ENCODE data around the gene ICAM2.
"Not testable (repeated sequence)": the region's sequence is repeated elsewhere in the genome, so short reads cannot be mapped to it uniquely, and the experiment has no call there.

ICAM2 gene

GRCh38 chr17:64045176-64045575, 24.7 kb upstream of the ICAM2 start:
- DNase-seq (ENCODE audit: low read depth in 2 of 3, low spot score in 2 of 3): no peak

DNA sequence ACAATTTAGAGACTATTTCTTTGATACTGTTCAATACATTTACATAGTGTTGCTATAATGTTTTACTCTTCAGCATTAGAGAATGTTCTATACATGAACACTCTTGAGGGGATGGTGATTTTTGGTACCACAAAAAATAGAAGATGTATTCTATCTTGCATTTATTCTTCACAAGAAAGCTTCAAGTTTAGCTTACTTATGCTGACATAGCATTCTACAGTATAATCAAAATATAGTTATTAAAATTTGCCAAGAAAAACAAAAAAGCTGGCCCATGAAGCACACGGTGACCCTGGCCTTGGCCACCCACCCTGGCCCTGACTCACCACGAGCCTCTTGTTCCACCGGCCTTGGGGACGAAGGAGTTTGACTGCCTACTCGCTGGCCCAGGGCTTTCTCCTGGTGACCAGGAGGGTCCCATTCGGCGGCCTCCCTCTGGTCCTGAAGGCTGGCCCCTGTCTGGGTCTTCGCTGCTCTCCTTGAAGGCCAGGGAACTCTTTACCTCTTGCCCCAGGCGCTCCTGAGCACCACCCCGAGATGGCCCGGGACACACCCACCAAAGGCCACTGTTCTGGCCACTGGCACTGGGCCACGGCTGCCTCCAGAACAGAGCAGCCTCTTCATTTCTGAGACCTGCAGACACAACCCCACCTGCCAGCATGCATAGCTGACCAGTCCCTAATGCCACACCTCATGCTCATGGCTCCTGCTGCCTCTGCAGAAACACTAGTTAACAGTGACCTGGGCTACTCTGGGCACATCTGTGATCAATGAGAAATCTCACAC, 22.5 kb upstream of the ICAM2 start:
- no peak for DNase-seq (ENCODE audit: low read depth in 2 of 3, low spot score in 2 of 3)

DNA sequence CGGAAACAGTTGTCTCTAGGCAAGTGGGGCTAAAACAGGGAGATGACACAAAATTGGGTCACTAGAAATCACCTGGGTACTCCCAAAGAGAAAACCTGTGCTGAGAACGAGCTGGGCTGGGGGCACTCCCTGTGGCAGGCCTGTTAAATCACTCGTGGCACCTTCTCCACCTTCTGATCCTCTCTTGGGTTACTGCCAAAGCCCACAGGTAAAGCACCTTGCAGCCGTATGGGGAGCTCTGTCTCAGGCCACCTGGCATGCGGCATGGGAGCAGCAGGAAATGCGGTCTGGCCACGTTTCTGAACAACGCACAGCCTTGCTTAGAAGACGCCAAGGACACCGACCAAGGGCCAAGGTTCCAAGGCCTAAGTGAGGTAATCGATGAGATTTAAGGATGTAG, 21.5 kb upstream of the ICAM2 start:
- DNase-seq (ENCODE audit: low read depth in 2 of 3, low spot score in 2 of 3): no peak

- no peak for DNase-seq (ENCODE audit: low read depth in 2 of 3, low spot score in 2 of 3)
Observed at GRCh38 chr17:64040206-64040605, 19.8 kb upstream of the ICAM2 start.

GRCh38 chr17:64039106-64039400, 18.6 kb upstream of the ICAM2 start:
- no peak for DNase-seq (ENCODE audit: low read depth in 2 of 3, low spot score in 2 of 3)

DNA sequence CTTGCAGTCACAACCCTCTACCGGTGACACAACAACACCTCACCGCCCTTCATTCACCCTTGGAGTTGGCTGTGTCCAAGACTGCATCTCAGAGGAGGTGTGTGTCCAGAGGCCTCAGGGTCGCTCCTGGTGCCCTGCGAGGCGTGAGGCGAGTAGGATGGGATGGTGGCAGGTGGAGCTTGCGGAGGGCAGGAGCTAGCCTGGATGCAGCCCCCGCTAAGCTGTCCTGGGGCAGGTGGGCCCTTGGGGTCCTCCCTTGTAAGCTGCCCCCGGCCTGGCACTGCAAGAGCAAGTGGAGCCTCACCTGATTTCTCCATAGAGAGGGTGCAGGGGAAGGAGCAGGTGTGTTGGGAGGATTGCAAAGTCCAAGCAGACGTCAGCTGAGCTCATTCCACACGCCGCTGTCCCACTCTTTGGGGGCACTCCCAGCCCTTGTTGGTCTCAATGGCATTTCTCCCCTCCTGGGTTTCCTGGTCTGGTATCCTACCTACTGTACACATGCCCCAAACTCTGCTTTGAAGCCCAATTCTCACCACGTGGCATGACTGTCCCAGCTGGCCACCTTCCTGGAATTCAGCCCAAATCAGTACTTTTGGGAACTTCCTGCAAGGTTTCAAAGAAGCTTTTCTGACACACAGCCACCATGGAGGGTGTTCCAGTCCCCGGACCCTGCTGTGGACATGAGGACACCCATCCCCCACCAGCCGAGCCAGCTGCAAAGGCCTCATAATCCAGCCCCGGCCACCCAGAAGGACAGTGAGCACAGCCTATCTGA, 18.1 kb upstream of the ICAM2 start:
- no peak for DNase-seq (ENCODE audit: low read depth in 2 of 3, low spot score in 2 of 3)

DNA sequence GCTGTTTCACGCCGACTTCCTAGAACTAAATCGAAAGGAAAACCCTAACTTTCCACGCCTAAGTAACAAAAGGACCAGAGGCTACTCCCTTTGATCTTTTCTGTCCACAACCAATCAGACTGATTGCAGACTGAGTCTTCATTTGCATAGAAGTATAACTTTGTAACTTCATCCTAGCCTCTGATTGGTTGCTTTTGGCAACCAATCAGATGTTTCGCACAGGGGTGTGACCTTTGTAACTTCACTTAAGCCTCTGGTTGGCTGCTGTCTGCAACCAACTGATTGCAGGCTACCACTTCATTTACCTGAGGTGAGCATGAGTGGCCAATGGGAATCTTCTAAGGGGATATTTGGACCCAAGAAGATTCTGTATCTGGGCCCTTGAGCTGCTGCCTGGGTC, 17.4 kb upstream of the ICAM2 start:
- no peak for DNase-seq (ENCODE audit: low read depth in 2 of 3, low spot score in 2 of 3)

DNA sequence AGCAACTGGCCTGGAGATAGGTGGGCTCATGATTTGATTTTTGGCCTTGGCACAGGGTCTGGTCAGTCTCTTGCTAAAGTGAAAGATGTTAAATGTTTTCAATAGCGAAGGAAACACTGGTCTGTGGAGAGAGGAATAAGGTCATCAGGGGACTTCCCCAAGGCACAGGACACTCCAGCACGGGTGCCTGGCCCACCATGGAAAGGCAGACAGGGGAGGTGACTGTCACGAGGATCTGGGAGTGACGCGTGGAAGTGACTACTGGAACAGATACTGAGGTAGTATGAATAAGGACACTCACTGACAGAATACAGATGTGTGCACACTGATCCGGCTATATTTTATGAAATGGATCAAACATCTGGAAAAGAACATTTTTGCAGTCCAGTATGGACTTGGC, 16.7 kb upstream of the ICAM2 start:
- no peak for DNase-seq (ENCODE audit: low read depth in 2 of 3, low spot score in 2 of 3)

- DNase-seq (ENCODE audit: low read depth in 2 of 3, low spot score in 2 of 3): no peak
Observed at GRCh38 chr17:64036198-64036922, 15.9 kb upstream of the ICAM2 start.

- DNase-seq (ENCODE audit: low read depth in 2 of 3, low spot score in 2 of 3): no peak
Observed at GRCh38 chr17:64032081-64032480, 11.6 kb upstream of the ICAM2 start.

DNA sequence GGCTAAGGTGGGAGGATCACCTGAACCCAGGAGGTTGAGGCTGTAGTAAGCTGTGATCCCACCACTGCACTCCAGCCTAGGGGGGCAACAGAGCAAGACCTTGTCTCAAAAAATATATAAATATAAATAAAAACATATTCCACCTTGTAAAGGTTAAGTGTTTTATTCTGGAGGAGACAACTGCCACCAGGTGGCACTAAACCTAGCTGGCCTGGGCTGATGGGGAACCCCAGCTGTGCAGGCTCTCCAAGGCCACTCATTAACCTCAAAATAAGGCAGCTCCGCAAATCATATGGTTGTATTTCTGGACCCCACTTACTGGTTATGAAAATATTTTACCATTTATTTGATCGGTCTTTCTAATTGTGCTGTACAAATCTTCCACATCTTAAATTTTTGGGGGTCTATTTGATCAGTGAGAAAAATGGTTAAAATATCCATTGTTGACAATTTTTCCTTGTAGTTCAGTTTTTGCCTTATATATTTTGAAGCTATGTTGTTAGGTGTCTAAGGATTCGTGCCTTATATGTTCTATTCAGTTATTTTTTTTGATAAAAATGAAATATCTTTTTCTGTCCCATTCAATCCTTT, 8.5 kb upstream of the ICAM2 start:
- DNase-seq (ENCODE audit: low read depth in 2 of 3, low spot score in 2 of 3): no peak

DNA sequence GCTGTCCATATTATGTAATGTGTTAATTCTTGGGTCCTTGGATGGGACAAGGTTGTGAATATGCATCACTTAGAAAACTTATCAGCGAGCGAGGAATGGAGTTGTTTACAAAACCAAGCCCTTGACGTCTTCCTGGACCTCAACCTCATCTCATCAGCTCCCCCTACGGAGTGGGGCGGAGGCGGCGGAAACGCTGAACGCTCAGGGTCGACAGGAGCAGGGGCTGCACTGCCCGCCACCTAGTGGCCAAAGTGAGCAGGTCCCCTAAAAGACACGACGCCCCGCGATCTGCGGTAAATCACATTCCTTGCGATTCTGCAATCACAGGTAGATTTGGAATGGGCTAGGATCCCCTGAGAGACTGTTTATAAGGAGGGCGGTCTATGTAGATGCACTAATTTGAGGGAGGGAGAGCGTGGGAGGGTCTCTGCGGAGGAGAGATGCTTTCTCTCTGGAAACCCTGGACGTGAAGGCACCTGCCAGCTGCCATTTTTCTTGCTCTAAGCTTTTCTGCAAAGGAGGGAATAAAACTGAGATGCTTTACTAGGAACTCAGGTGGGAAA, 5.4 kb upstream of the ICAM2 start:
- peak; percentile 66 to 80 (median 73) for DNase-seq (ENCODE audit: low read depth in 2 of 3, low spot score in 2 of 3)

- no peak for DNase-seq (ENCODE audit: low read depth in 2 of 3, low spot score in 2 of 3)
Observed at GRCh38 chr17:64024781-64025731, 4.6 kb upstream of the ICAM2 start.

DNA sequence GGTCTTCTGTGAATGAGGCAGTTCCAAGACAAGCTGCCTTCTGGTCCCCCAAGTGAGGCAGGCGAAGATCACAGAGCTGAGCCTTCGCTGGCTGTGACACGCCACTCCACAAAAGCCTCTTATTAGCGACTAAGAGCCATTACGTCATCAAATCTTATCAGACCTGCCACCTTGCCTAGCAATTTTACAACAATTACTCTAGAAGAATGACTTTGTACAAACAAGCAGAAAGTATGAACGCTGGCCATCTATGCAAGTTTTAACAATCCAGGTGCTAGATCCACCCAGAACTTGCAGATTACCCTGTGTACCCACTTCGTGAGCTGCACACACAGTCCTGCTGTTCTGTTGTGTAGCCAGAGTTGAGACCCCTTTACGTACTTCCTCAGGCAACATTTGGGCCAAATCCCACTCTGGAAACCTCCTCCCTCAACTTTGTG, 3.8 kb upstream of the ICAM2 start:
- no peak for DNase-seq (ENCODE audit: low read depth in 2 of 3, low spot score in 2 of 3)

DNA sequence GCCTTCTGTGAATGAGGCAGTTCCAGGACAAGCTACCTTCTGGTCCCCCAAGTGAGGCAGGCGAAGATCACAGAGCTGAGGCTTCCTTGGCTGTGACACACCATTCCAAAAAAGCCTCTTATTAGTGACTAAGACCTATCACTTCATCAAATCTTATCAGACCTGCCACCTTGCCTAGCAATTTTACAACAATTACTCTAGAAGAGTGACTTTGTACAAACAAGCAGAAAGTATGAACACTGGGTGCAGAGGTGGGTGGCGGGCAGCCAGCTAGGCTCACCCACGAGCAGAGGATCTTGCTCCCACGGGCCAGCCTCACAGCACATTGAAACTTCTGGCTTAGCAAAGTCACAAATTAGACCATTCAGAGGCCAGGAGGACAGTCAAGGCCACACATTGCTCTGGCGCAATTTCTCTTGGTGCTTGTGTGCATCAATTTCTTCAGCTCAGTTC, 2.2 kb upstream of the ICAM2 start:
- no peak for DNase-seq (ENCODE audit: low read depth in 2 of 3, low spot score in 2 of 3)

GRCh38 chr17:64019551-64019961, 877 bp downstream of the ICAM2 start:
- DNase-seq (ENCODE audit: low read depth in 2 of 3, low spot score in 2 of 3): not testable (repeated sequence)

GRCh38 chr17:64017381-64017980, 3.0 kb downstream of the ICAM2 start:
- no peak for DNase-seq (ENCODE audit: low read depth in 2 of 3, low spot score in 2 of 3)

GRCh38 chr17:64016974-64017373, 3.5 kb downstream of the ICAM2 start:
- DNase-seq (ENCODE audit: low read depth in 2 of 3, low spot score in 2 of 3): no peak

GRCh38 chr17:64016231-64016784, 4.1 kb downstream of the ICAM2 start:
- no peak for DNase-seq (ENCODE audit: low read depth in 2 of 3, low spot score in 2 of 3)
